ENCODE data around the gene KCNC2.

- no peak for TF ChIP-seq CTCF (IDR thresholded peaks at IDR 0.05; ENCODE audit: extremely low read depth in 1 of 2, insufficient read depth in 1 of 2, low read depth in 1 of 2, low read length in 2 of 2)
- TF ChIP-seq POLR2A (IDR thresholded peaks at IDR 0.05; ENCODE audit: low read depth, low read length) = no peak
- no peak for TF ChIP-seq POLR2AphosphoS5 (IDR thresholded peaks at IDR 0.05; ENCODE audit: insufficient read depth, low read depth, low read length)
These were observed 146.9 kb downstream of the KCNC2 start for GRCh38 chr12:75062691-75063090.

Data from endothelial cell of umbilical vein (primary cell).